IMR-90 (cell line): ENCODE data around the gene CTIF. TPM values are rescaled to one million over a fixed set of nuclear protein-coding genes. Genes with fewer than 3 reads are reported as not detected.

Experiments
- ATAC-seq: fragments of 200-7000 bp; cut with Tn5 transposase; 2 replicates; pipeline ENCODE4 v1.9.1; 2020; ENCODE audit warnings: low read depth, mild to moderate bottlenecking, moderate library complexity
- BruUV-seq: library from RNA; stranded (reverse); fragments of 400-500 nt; replicated peaks from 2 replicates; lab custom pipeline; 2021; lab: Mats Ljungman, UMichigan
- CTCF ChIA-PET: fragments of 300-600 bp; formaldehyde crosslinking; extraction: SDS; loops from one replicate; lab custom pipeline; 2021; ENCODE audit warnings: antibody characterized with exemption; lab: Yijun Ruan, JAX
- POLR2A ChIA-PET: fragments of 300-600 bp; sonication (Branson Sonifier 250); formaldehyde crosslinking; loops from one replicate; lab custom pipeline; 2022; ENCODE audit warnings: antibody characterized with exemption; ENCODE audit not compliant: unreplicated experiment; lab: Charles Lee
- DNase-seq: peaks from one replicate; pipeline ENCODE4 v3.0.0; 2013
- H2AFZ ChIP-seq: replicated peaks from 2 replicates; pipeline ENCODE3; 2013; ENCODE audit warnings: low read length, mild to moderate bottlenecking; ENCODE audit not compliant: poor library complexity
- H2AK5ac ChIP-seq: 2 replicates; pipeline ENCODE4 v1.6.1; 2013; ENCODE audit warnings: low read depth, low read length, inconsistent platforms
- H2AK9ac ChIP-seq: replicated peaks from 2 replicates; pipeline ENCODE3; 2013; ENCODE audit warnings: mild to moderate bottlenecking, low read depth, low read length, moderate library complexity; ENCODE audit not compliant: poor library complexity
- H2BK120ac ChIP-seq: 2 replicates; pipeline ENCODE4 v1.6.1; 2013; ENCODE audit warnings: low read depth, low read length, inconsistent platforms
- H2BK15ac ChIP-seq: 3 replicates; pipeline ENCODE4 v1.6.1; 2013; ENCODE audit warnings: low read depth, low read length, inconsistent platforms
- H2BK20ac ChIP-seq: 2 replicates; pipeline ENCODE4 v1.6.1; 2013; ENCODE audit warnings: low read depth, mild to moderate bottlenecking, inconsistent platforms, low read length, moderate library complexity
- H2BK5ac ChIP-seq: 2 replicates; pipeline ENCODE4 v1.6.1; 2013; ENCODE audit warnings: mild to moderate bottlenecking, low read depth, low read length, inconsistent platforms; ENCODE audit not compliant: poor library complexity, severe bottlenecking
- H3K14ac ChIP-seq: replicated peaks from 2 replicates; pipeline ENCODE4 v1.6.1; 2013; ENCODE audit warnings: low read depth, low read length, inconsistent platforms
- H3K18ac ChIP-seq: 2 replicates; pipeline ENCODE4 v1.6.1; 2013; ENCODE audit warnings: low read depth, low read length, control low read depth
- H3K23ac ChIP-seq: 2 replicates; pipeline ENCODE4 v1.6.1; 2013; ENCODE audit warnings: low read depth, low read length, inconsistent platforms
- H3K27ac ChIP-seq: 2 replicates; pipeline ENCODE4 v1.5.1; 2013; ENCODE audit warnings: mild to moderate bottlenecking, control low read depth, low read length; ENCODE audit not compliant: insufficient read depth
- H3K27me3 ChIP-seq: 2 replicates; pipeline ENCODE4 v1.6.1; 2013; ENCODE audit warnings: low read length; ENCODE audit not compliant: control insufficient read depth, insufficient read depth
- H3K36me3 ChIP-seq: 2 replicates; pipeline ENCODE4 v1.6.1; 2013; ENCODE audit warnings: low read length, mixed read lengths; ENCODE audit not compliant: control insufficient read depth, insufficient read depth
- H3K4ac ChIP-seq: 2 replicates; pipeline ENCODE4 v1.6.1; 2013; ENCODE audit warnings: low read depth, low read length, inconsistent platforms
- H3K4me1 ChIP-seq: 2 replicates; pipeline ENCODE4 v1.6.1; 2013; ENCODE audit warnings: low read length, mixed read lengths; ENCODE audit not compliant: control insufficient read depth, insufficient read depth
- H3K4me2 ChIP-seq: 2 replicates; pipeline ENCODE4 v1.6.1; 2013; ENCODE audit warnings: low read depth, mild to moderate bottlenecking, control low read depth, low read length, moderate library complexity
- H3K4me3 ChIP-seq: 2 replicates; pipeline ENCODE4 v1.5.1; 2013; ENCODE audit warnings: low read depth, mild to moderate bottlenecking, control low read depth, low read length, moderate library complexity; ENCODE audit not compliant: insufficient read depth
- H3K56ac ChIP-seq: 2 replicates; pipeline ENCODE4 v1.6.1; 2013; ENCODE audit warnings: low read length, inconsistent platforms; ENCODE audit not compliant: insufficient read depth; ENCODE audit errors: extremely low read depth
- H3K79me1 ChIP-seq, 2 experiments: 2 replicates each; pipeline ENCODE4 v1.6.1; 2013; ENCODE audit warnings: low read length in 2 of 2, inconsistent platforms in 1 of 2, low read depth in 1 of 2
- H3K9ac ChIP-seq: 2 replicates; pipeline ENCODE4 v1.6.1; 2013; ENCODE audit warnings: low read depth, low read length, control low read depth
- H3K9me1 ChIP-seq: 2 replicates; pipeline ENCODE4 v1.6.1; 2013; ENCODE audit warnings: low read length, inconsistent platforms; ENCODE audit not compliant: insufficient read depth
- H3K9me3 ChIP-seq: 2 replicates; pipeline ENCODE4 v1.6.1; 2013; ENCODE audit warnings: low read length; ENCODE audit not compliant: control insufficient read depth, insufficient read depth
- H4K20me1 ChIP-seq: 2 replicates; pipeline ENCODE4 v1.6.1; 2013; ENCODE audit warnings: low read length, inconsistent platforms; ENCODE audit not compliant: insufficient read depth
- H4K5ac ChIP-seq: 2 replicates; pipeline ENCODE4 v1.6.1; 2013; ENCODE audit warnings: mild to moderate bottlenecking, low read depth, low read length, control low read depth
- H4K8ac ChIP-seq, 2 experiments: 2 replicates each; pipeline ENCODE4 v1.6.1; 2013; ENCODE audit warnings: low read depth in 2 of 2, low read length in 2 of 2, control low read depth in 1 of 2, inconsistent platforms in 1 of 2
- H4K91ac ChIP-seq: 2 replicates; pipeline ENCODE4 v1.6.1; 2013; ENCODE audit warnings: low read depth, low read length, inconsistent platforms; ENCODE audit not compliant: insufficient read depth
- BHLHE40 ChIP-seq: fragments of 150-350 bp; IDR thresholded peaks from 2 replicates; pipeline ENCODE4 v1.6.1; 2016; ENCODE audit warnings: mild to moderate bottlenecking, low read depth, low read length
- CEBPB ChIP-seq: IDR thresholded peaks from 2 replicates; pipeline ENCODE4 v1.6.1; 2012; ENCODE audit warnings: low read depth, low read length, improper control_type of control experiment
- CHD1 ChIP-seq: IDR thresholded peaks from 2 replicates; pipeline ENCODE4 v1.6.1; 2012; ENCODE audit warnings: low read depth, low read length, improper control_type of control experiment
- MAFK ChIP-seq: IDR thresholded peaks from 2 replicates; pipeline ENCODE4 v1.6.1; 2012; ENCODE audit warnings: low read depth, low read length, improper control_type of control experiment
- MAZ ChIP-seq: IDR thresholded peaks from 2 replicates; pipeline ENCODE4 v1.6.1; 2012; ENCODE audit warnings: low read depth, mild to moderate bottlenecking, low read length, improper control_type of control experiment, moderate library complexity, borderline replicate concordance
- MXI1 ChIP-seq: IDR thresholded peaks from 2 replicates; pipeline ENCODE4 v1.6.1; 2012; ENCODE audit warnings: low read depth, mild to moderate bottlenecking, low read length, moderate library complexity, borderline replicate concordance
- NFE2L2 ChIP-seq: fragments of 150-350 bp; IDR thresholded peaks from 2 replicates; pipeline ENCODE4 v1.6.1; 2016; ENCODE audit warnings: low read depth, mild to moderate bottlenecking, low read length
- RAD21 ChIP-seq: IDR thresholded peaks from 2 replicates; pipeline ENCODE4 v1.6.1; 2012; ENCODE audit warnings: low read length, improper control_type of control experiment
- RCOR1 ChIP-seq: IDR thresholded peaks from 2 replicates; pipeline ENCODE4 v1.6.1; 2012; ENCODE audit warnings: mild to moderate bottlenecking, low read length, improper control_type of control experiment; ENCODE audit not compliant: insufficient replicate concordance
- SMC3 ChIP-seq: fragments of 150-350 bp; IDR thresholded peaks from 2 replicates; pipeline ENCODE4 v1.6.1; 2016; ENCODE audit warnings: low read depth, mild to moderate bottlenecking, antibody characterized with exemption, low read length, moderate library complexity
- USF2 ChIP-seq: fragments of 150-350 bp; IDR thresholded peaks from 2 replicates; pipeline ENCODE4 v1.6.1; 2017; ENCODE audit warnings: mild to moderate bottlenecking, antibody characterized with exemption, low read length, low read depth
- WGBS, 2 experiments: methylation state at CpG; one replicate each; pipeline versions ENCODE4 v1.1.5 to v1.1.7; 2013; ENCODE audit warnings: missing lambda C conversion rate in 2 of 2; ENCODE audit not compliant: insufficient read length in 1 of 2; ENCODE audit errors: extremely low coverage in 2 of 2; 5-methylcytosine and 5-hydroxymethylcytosine counted together
- dilution Hi-C: fragments of 300-500 bp; cut with HindIII; formaldehyde crosslinking; loops from one replicate; pipeline ENCODE4 v1.14.3; 2018; ENCODE audit warnings: low sequenced_read_pairs; ENCODE audit not compliant: unreplicated experiment
- in situ Hi-C: fragments of 300-500 bp; cut with MboI; formaldehyde crosslinking; loops from 3 replicates; pipeline ENCODE4 v1.14.3; 2019; ENCODE audit warnings: low sequenced_read_pairs, inconsistent platforms, mixed read lengths
- intact Hi-C: fragments of 100-400 bp; cut with micrococcal nuclease; formaldehyde crosslinking; loops from 2 replicates; pipeline ENCODE4 v1.10.0; 2022
- polyA plus RNA-seq, 3 experiments: library from polyadenylated mRNA; depleted of rRNA; stranded (reverse); fragments of >200 nt; gene quantifications; 2 replicates each; pipeline ENCODE4 v1.2.3, GENCODE V29; 2012; ENCODE audit warnings: low replicate concordance in 1 of 3
- total RNA-seq: library from RNA; depleted of rRNA; stranded (reverse); fragments of >200 nt; gene quantifications from 2 replicates; pipeline ENCODE4 v1.2.3, GENCODE V29; 2012
- TF ChIP-seq, protein P1 (sequence below): fragments of 150-350 bp; IDR thresholded peaks from 2 replicates; pipeline ENCODE4 v1.6.1; 2016; ENCODE audit warnings: low read depth, mild to moderate bottlenecking, low read length, moderate library complexity, borderline replicate concordance

CTIF gene
- total and polyA plus RNA-seq, 2 of the 4 experiments (the other 2 are of a cell fraction) = 25.1 to 57.0 TPM

DNA sequence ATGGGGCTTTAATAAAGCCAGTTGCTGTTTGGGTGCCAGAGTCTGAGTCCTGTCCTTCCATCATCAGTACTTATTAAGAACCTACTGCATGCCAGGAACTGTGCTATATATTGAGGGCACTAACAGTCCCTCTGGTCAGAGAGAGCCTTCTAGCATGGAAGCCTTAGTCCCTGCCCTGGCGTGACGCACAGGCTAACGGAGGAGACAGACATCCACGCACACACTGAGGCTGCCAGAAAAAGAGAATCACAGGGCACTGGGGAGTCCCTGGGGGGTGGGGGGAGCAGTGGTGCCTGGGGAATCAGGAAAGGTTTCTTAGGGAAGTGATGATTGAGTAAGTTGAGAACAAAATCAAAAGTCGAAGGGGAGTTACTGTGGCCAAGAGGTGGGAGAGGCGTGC, 31.5 kb downstream of the CTIF start:
- Histone ChIP-seq H4K20me1 (peaks cover 94% of the 10 kb centered on the region), H3K23ac (peak overlapping the region; percentile 71; the same call in 1 of the 2 replicates), H3K27me3 (no peaks in the 10 kb centered on the region), H3K79me1 (peaks cover 53 to 95% of the 10 kb centered on the region in 2 experiments), H4K91ac (no peak overlapping the region), H3K9me3 (no peaks in the 10 kb centered on the region), H3K56ac (no peak overlapping the region), H4K5ac (no peak overlapping the region), H2AFZ (no peak overlapping the region), H3K36me3 (peaks cover under 1% of the 10 kb centered on the region; the same call in 1 of the 2 replicates), H3K18ac (no peak overlapping the region), H2BK15ac (no peak overlapping the region), H3K4ac (no peak overlapping the region; the same call in 1 of the 2 replicates), H2BK20ac (no peak overlapping the region), H3K27ac (no peak overlapping the region), H2BK120ac (no peak overlapping the region), H3K14ac (peak overlapping the region; percentile 25; the same call in 1 of the 2 replicates), H3K4me3 (no peak overlapping the region), H4K8ac (peak overlapping the region in 1 of 2 experiments; percentile 15; a peak in 1 of 4 replicates), H3K4me1 (peaks cover 18% of the 10 kb centered on the region), H3K4me2 (no peak overlapping the region), H2AK5ac (no peak overlapping the region), H2AK9ac (no peak overlapping the region), H2BK5ac (no peak overlapping the region), H3K9ac (no peak overlapping the region), H3K9me1 (peaks cover 50% of the 10 kb centered on the region)
- WGBS, 2 experiments = 81% methylated on average over 3 of the region's 6 CpGs; no CpG with 5 or more reads in 1 of the 2 experiments
- no peak for TF ChIP-seq MAFK
- TF ChIP-seq BHLHE40 = no peak
- no peak for TF ChIP-seq USF2
- TF ChIP-seq MXI1 = no peak
- TF ChIP-seq NFE2L2 = no peak
- no peak for TF ChIP-seq MAZ
- no peak for TF ChIP-seq RAD21
- no peak for TF ChIP-seq CHD1
- no peak for TF ChIP-seq RCOR1
- TF ChIP-seq, protein P1, sequence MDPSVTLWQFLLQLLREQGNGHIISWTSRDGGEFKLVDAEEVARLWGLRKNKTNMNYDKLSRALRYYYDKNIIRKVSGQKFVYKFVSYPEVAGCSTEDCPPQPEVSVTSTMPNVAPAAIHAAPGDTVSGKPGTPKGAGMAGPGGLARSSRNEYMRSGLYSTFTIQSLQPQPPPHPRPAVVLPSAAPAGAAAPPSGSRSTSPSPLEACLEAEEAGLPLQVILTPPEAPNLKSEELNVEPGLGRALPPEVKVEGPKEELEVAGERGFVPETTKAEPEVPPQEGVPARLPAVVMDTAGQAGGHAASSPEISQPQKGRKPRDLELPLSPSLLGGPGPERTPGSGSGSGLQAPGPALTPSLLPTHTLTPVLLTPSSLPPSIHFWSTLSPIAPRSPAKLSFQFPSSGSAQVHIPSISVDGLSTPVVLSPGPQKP = no peak
- TF ChIP-seq CEBPB = no peak
- no peak for TF ChIP-seq SMC3
- in situ Hi-C loops = no loop called here
- no peak for DNase-seq
- intact Hi-C loops = no loop called here
- dilution Hi-C loops = no loop called here
- no TSS peak for BruUV-seq
- ATAC-seq = no peak
- ChIA-PET CTCF (no interaction called here), POLR2A (no interaction called here)
